GM12878 (cell line): ENCODE measurements around the gene DNTTIP2. TPM values are rescaled to one million over a fixed set of nuclear protein-coding genes. Genes with fewer than 3 reads are reported as not detected.
A peak's percentile ranks its signal among the peaks of the same experiment; 100 is the strongest.

Experiments
- ATAC-seq: fragments of 200-7000 bp; cut with Tn5 transposase; 3 replicates; pipeline ENCODE4 v1.9.1; 2020; ENCODE audit warnings: mild to moderate bottlenecking, moderate library complexity
- BruUV-seq: library from RNA; stranded (reverse); fragments of 400-500 nt; replicated peaks from 2 replicates; lab custom pipeline; 2021; lab: Mats Ljungman, UMichigan
- CTCF ChIA-PET: fragments of 300-600 bp; sonication (Branson Sonifier 250); formaldehyde crosslinking; extraction: SDS; loops from one replicate; lab custom pipeline; 2021; ENCODE audit warnings: inconsistent platforms; lab: Yijun Ruan, JAX
- POLR2A ChIA-PET: fragments of 350-600 bp; formaldehyde crosslinking; extraction: SDS; loops from one replicate; lab custom pipeline; 2021; ENCODE audit warnings: inconsistent platforms; lab: Charles Lee
- RAD21 ChIA-PET: fragments of 300-600 bp; sonication (Branson Sonifier 250); formaldehyde crosslinking; loops from one replicate; lab custom pipeline; 2023; ENCODE audit warnings: antibody characterized with exemption; ENCODE audit not compliant: unreplicated experiment; lab: Charles Lee
- SMC1A ChIA-PET: fragments of 300-600 bp; sonication (Branson Sonifier 250); formaldehyde crosslinking; loops from one replicate; lab custom pipeline; 2023; ENCODE audit not compliant: unreplicated experiment, uncharacterized antibody; lab: Charles Lee
- DNase-seq: peaks from one replicate; pipeline ENCODE4 v3.0.0-alpha.2; 2011; ENCODE audit warnings: low read depth, low spot score
- FAIRE-seq: peaks from 3 replicates; lab custom pipeline; 2011; peaks lifted over from hg19 to GRCh38; lab: Jason Lieb, UNC
- H2AFZ ChIP-seq: 2 replicates; pipeline ENCODE4 v1.6.0; 2011; ENCODE audit warnings: low read depth, low read length, control low read depth; ENCODE audit not compliant: control insufficient read depth
- H3K27ac ChIP-seq: 2 replicates; pipeline ENCODE4 v1.5.1; 2011; ENCODE audit warnings: control low read depth; ENCODE audit not compliant: control insufficient read depth, insufficient read depth
- H3K27me3 ChIP-seq, 2 experiments: replicated peaks in 1 of 2; 2 replicates each; pipeline versions ENCODE4 v1.6.0 to v1.6.1; 2011; ENCODE audit warnings: low read length in 1 of 2; ENCODE audit not compliant: control insufficient read depth in 2 of 2, insufficient read depth in 2 of 2
- H3K36me3 ChIP-seq, 2 experiments: 2 replicates each; pipeline ENCODE4 v1.5.1; 2011; ENCODE audit warnings: low read length in 1 of 2; ENCODE audit not compliant: control insufficient read depth in 2 of 2, insufficient read depth in 2 of 2
- H3K4me1 ChIP-seq: 2 replicates; pipeline ENCODE4 v1.6.1; 2011; ENCODE audit warnings: mild to moderate bottlenecking, low read length, moderate library complexity, mixed read lengths; ENCODE audit not compliant: control insufficient read depth, insufficient read depth
- H3K4me2 ChIP-seq: 2 replicates; pipeline ENCODE4 v1.6.0; 2011; ENCODE audit warnings: control low read depth; ENCODE audit not compliant: control insufficient read depth, insufficient read depth
- H3K4me3 ChIP-seq: fragments of 200-600 bp; sonication (generic); 2 replicates; pipeline ENCODE4 v1.5.1; 2016
- H3K79me2 ChIP-seq: 2 replicates; pipeline ENCODE4 v1.6.0; 2011; ENCODE audit warnings: low read length; ENCODE audit not compliant: control insufficient read depth, insufficient read depth
- H3K9ac ChIP-seq: 2 replicates; pipeline ENCODE4 v1.8.0; 2011; ENCODE audit warnings: low read length, control low read depth, mixed read lengths; ENCODE audit not compliant: control insufficient read depth, insufficient read depth
- H3K9me3 ChIP-seq: replicated peaks from 3 replicates; pipeline ENCODE4 v1.5.1; 2011; ENCODE audit warnings: mild to moderate bottlenecking, low read length; ENCODE audit not compliant: control insufficient read depth, insufficient read depth
- H4K20me1 ChIP-seq: 2 replicates; pipeline ENCODE4 v1.6.0; 2011; ENCODE audit not compliant: control insufficient read depth, insufficient read depth
- BRCA1 ChIP-seq: IDR thresholded peaks from 2 replicates; pipeline ENCODE4 v1.6.1; 2011; ENCODE audit warnings: low read depth, low read length, improper control_type of control experiment
- IKZF1 ChIP-seq: fragments of 450-650 bp; conservative IDR thresholded peaks from 2 replicates; pipeline ENCODE4 v1.6.1; 2017; ENCODE audit warnings: antibody characterized with exemption, mild to moderate bottlenecking
- IKZF2 ChIP-seq, 2 experiments: fragments of 450-650 bp; IDR thresholded peaks; 2 replicates each; pipeline ENCODE4 v1.6.1; 2017; ENCODE audit warnings: mild to moderate bottlenecking in 2 of 2, moderate library complexity in 2 of 2
- NR2C1 ChIP-seq: fragments of 450-650 bp; IDR thresholded peaks from 2 replicates; pipeline ENCODE4 v1.6.1; 2017; ENCODE audit warnings: antibody characterized with exemption, mild to moderate bottlenecking, moderate library complexity
- NR2C2 ChIP-seq: IDR thresholded peaks from 2 replicates; pipeline ENCODE4 v1.6.1; 2011; ENCODE audit warnings: borderline replicate concordance, low read depth; ENCODE audit not compliant: control insufficient read depth, insufficient read length
- RAD51 ChIP-seq: fragments of 450-650 bp; IDR thresholded peaks from 2 replicates; pipeline ENCODE4 v1.6.1; 2016; ENCODE audit warnings: moderate library complexity, mild to moderate bottlenecking, inconsistent platforms
- TCF12 ChIP-seq: IDR thresholded peaks from 2 replicates; pipeline ENCODE4 v1.6.1; 2011; ENCODE audit warnings: low read depth, mild to moderate bottlenecking, low read length
- ZNF217 ChIP-seq: fragments of 450-650 bp; IDR thresholded peaks from 2 replicates; pipeline ENCODE4 v1.6.1; 2017; ENCODE audit warnings: antibody characterized with exemption, mild to moderate bottlenecking
- ZNF24 ChIP-seq: fragments of 450-650 bp; IDR thresholded peaks from 2 replicates; pipeline ENCODE4 v1.6.1; 2017; ENCODE audit warnings: antibody characterized with exemption, mild to moderate bottlenecking
- ZZZ3 ChIP-seq: IDR thresholded peaks from 2 replicates; pipeline ENCODE4 v1.6.1; 2011; ENCODE audit warnings: low read depth; ENCODE audit not compliant: control insufficient read depth, insufficient read length
- WGBS: methylation state at CpG from one replicate; pipeline ENCODE4 v1.1.6; 2016; ENCODE audit warnings: low lambda C conversion rate; ENCODE audit not compliant: insufficient replicate concordance, insufficient coverage; ENCODE audit errors: missing lambda C conversion rate; 5-methylcytosine and 5-hydroxymethylcytosine counted together
- in situ Hi-C: fragments of 300-500 bp; cut with MboI; formaldehyde crosslinking; loops from 9 replicates; pipeline ENCODE4 v1.14.3; 2018; ENCODE audit warnings: mixed read lengths
- intact Hi-C: fragments of 100-400 bp; cut with micrococcal nuclease; formaldehyde crosslinking; loops from one replicate; pipeline ENCODE4 v1.14.2; 2022; ENCODE audit not compliant: unreplicated experiment
- microRNA counts: library from miRNA; unstranded; fragments of <30 nt; microRNA quantifications from one replicate; lab custom pipeline; 2016
- microRNA-seq: library from miRNA; unstranded; fragments of <30 nt; microRNA quantifications from one replicate; pipeline ENCODE4, GENCODE V29; 2018
- polyA plus RNA-seq, 11 experiments: library from polyadenylated mRNA; depleted of rRNA in 4 of 11; unstranded in 6 of 11; stranded (reverse) in 5 of 11; fragments of >200 nt; fragmentation: Nextera tagmentation in 4 of 11; fragmentation: Illumina TruSeq in 1 of 11; extraction: Ambion mirVana in 4 of 11; extraction: Trizol in 1 of 11; gene quantifications; 1 replicate in 1 of 11; 2 replicates in 10 of 11; pipeline versions ENCODE4 v1.2.1 to v1.2.3, GENCODE V29; 2011 to 2016; ENCODE audit warnings: inconsistent platforms in 2 of 11, missing spikeins in 2 of 11, low read depth in 1 of 11
- small RNA-seq: library from RNA; depleted of rRNA; stranded (forward); fragments of <200 nt; gene quantifications from one replicate; pipeline ENCODE3, GENCODE V24; 2014
- total RNA-seq, 4 experiments: library from RNA; depleted of rRNA in 3 of 4; stranded (reverse); fragments of >200 nt in 3 of 4; fragmentation: Illumina TruSeq in 1 of 4; extraction: Trizol in 1 of 4; gene quantifications; 2 replicates each; pipeline versions ENCODE4 v1.2.1 to v1.2.3, GENCODE V29; 2013 to 2021
- TF ChIP-seq, protein P1 (sequence below): IDR thresholded peaks from 2 replicates; pipeline ENCODE4 v1.6.1; 2011; ENCODE audit warnings: borderline replicate concordance, low read depth, mild to moderate bottlenecking, moderate library complexity, low read length; ENCODE audit not compliant: insufficient read depth, poor library complexity, severe bottlenecking
- TF ChIP-seq, protein P2 (sequence below): fragments of 450-650 bp; IDR thresholded peaks from 2 replicates; pipeline ENCODE4 v1.6.1; 2017; ENCODE audit warnings: low read depth, mild to moderate bottlenecking, moderate library complexity

DNTTIP2 gene
- total and polyA plus RNA-seq, 10 of the 15 experiments (the other 5 are each of a cell fraction or from before 2014, with no cell fraction given), result 34.3 to 99.2 (median 74.9) TPM

DNA sequence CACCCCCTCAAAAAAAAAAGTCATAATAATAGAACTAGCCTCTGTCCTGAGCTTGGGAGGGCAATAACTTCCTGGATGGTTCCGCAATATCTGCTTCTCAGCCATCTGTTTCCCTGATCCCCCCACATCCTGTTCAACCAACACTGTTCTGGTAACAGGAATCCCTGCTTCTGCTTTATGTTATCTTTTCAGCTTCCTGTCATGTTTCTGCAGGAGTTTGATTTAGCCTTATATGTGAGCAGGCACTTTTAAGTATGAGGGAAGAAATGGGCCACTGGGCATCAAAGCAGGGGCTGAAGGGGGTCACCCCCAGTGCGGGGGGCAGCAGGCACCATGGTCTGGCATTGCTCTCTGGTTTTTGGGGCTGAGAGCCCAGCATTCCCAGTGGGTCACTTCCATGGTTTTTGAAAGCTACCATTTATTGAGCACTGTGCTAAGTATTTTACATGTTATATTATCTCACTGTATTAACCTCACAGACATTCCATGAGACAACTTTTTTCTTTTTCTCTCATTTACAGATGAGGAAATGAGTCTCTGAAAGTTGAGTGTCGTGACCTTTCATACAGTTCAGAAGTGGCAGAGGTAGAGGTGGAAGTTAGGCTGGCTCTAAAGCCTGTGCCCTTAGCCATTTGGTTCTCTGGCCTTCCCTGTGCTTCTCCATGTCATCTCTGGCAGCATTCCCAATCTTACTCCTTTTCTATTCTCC is 61.9 kb downstream of the DNTTIP2 start:
- Histone ChIP-seq H3K9me3 (no peaks in the 10 kb centered on the region), H3K4me2 (no peak overlapping the region), H4K20me1 (no peaks in the 10 kb centered on the region), H3K4me1 (peaks cover 8% of the 10 kb centered on the region), H3K79me2 (no peaks in the 10 kb centered on the region), H3K27me3 (no peaks in the 10 kb centered on the region; a peak in 2 of 4 replicates), H3K27ac (no peak overlapping the region), H3K4me3 (no peak overlapping the region), H3K9ac (no peak overlapping the region), H3K36me3 (no peaks in the 10 kb centered on the region), H2AFZ (no peak overlapping the region)
- ChIA-PET RAD21 (interaction anchor here (0.6 to 9.9 kb wide), 9 partner anchors 20 to 512 kb away, joined by 3 to 483 read pairs (median 4); no protein-coding TSS in a partner anchor), CTCF (interaction anchor here (0.7 to 9.1 kb wide), 8 partner anchors 10 to 513 kb away, joined by 3 to 555 read pairs (median 4); no protein-coding TSS in a partner anchor), POLR2A (interaction anchor here (0.7 to 0.8 kb wide), 2 partner anchors 171 to 188 kb away, joined by 4 to 10 read pairs; no protein-coding TSS in a partner anchor), SMC1A (interaction anchor here (0.5 to 11.0 kb wide), 10 partner anchors 9 to 370 kb away, joined by 3 to 505 read pairs (median 3); no protein-coding TSS in a partner anchor)
- no peak for ATAC-seq
- no peak for FAIRE-seq
- TF ChIP-seq, protein P1, sequence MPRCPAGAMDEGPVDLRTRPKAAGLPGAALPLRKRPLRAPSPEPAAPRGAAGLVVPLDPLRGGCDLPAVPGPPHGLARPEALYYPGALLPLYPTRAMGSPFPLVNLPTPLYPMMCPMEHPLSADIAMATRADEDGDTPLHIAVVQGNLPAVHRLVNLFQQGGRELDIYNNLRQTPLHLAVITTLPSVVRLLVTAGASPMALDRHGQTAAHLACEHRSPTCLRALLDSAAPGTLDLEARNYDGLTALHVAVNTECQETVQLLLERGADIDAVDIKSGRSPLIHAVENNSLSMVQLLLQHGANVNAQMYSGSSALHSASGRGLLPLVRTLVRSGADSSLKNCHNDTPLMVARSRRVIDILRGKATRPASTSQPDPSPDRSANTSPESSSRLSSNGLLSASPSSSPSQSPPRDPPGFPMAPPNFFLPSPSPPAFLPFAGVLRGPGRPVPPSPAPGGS, result no peak
- TF ChIP-seq IKZF2 (IDR thresholded peaks at IDR 0.05) (no peak), IKZF1 (no peak), NR2C2 (no peak), ZNF217 (no peak), BRCA1 (no peak), TCF12 (no peak), NR2C1 (no peak), ZZZ3 (no peak), RAD51 (no peak), ZNF24 (no peak)
- TF ChIP-seq, protein P2, sequence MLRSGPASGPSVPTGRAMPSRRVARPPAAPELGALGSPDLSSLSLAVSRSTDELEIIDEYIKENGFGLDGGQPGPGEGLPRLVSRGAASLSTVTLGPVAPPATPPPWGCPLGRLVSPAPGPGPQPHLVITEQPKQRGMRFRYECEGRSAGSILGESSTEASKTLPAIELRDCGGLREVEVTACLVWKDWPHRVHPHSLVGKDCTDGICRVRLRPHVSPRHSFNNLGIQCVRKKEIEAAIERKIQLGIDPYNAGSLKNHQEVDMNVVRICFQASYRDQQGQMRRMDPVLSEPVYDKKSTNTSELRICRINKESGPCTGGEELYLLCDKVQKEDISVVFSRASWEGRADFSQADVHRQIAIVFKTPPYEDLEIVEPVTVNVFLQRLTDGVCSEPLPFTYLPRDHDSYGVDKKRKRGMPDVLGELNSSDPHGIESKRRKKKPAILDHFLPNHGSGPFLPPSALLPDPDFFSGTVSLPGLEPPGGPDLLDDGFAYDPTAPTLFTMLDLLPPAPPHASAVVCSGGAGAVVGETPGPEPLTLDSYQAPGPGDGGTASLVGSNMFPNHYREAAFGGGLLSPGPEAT, result no peak
- WGBS, result 33% methylated on average over 3 of the region's 3 CpGs
- no TSS peak for BruUV-seq
- intact Hi-C loops, result no loop called here
- no peak for DNase-seq
- in situ Hi-C loops, result loop anchor here (5.0 kb wide), 1 partner anchor 190 kb away; no protein-coding TSS in a partner anchor

MicroRNAs within 50 kb of the gene (microRNA counts, 767-probe panel; counts per million panel counts)
- microRNA hsa-miR-760 (lab: Ali Mortazavi, UCI), result 516 counts per million, percentile 8 among the panel's probes with 10 or more counts

Small RNAs within 50 kb of the gene (microRNA-seq; reads per million reads assigned to microRNA genes)
- gene MIR760, result 26.4 reads per million, percentile 61 among the genes with 10 or more reads in this experiment

Small RNAs within 50 kb of the gene (small RNA-seq; reads per million reads assigned to genes)
- gene AL117351.2, result not detected
- gene MIR760, result 0.86 reads per million, percentile 26 among the genes with 10 or more reads in this experiment

Other genes starting within 250 kb of the DNTTIP2 start
- gene BCAR3, start 197.4 kb downstream of the DNTTIP2 start, total RNA-seq (2014; rRNA removed), result 3.1 and 4.0 TPM in 2 replicates
- 1.5 and 1.8 TPM in 2 replicates for gene BCAR3, start 197.4 kb downstream of the DNTTIP2 start, total RNA-seq (2014; rRNA removed; fragmentation: Illumina TruSeq; extraction: Trizol)
- gene BCAR3, start 197.4 kb downstream of the DNTTIP2 start, total RNA-seq (2021), result 2.7 and 3.8 TPM in 2 replicates
- gene BCAR3, start 197.4 kb downstream of the DNTTIP2 start, polyA plus RNA-seq (2011; rRNA removed), result 3.4 and 6.6 TPM in 2 replicates
- 3.2 and 3.4 TPM in 2 replicates for gene BCAR3, start 197.4 kb downstream of the DNTTIP2 start, polyA plus RNA-seq (2014; fragmentation: Illumina TruSeq; extraction: Trizol)
- 1 to 10 TPM; 1.4 to 1.7 TPM for gene BCAR3, start 197.4 kb downstream of the DNTTIP2 start, polyA plus RNA-seq (2014; fragmentation: Nextera tagmentation; extraction: Ambion mirVana)
- gene BCAR3, start 197.4 kb downstream of the DNTTIP2 start, polyA plus RNA-seq (2014; rRNA removed), result 1.7 and 2.3 TPM in 2 replicates
- 1 to 10 TPM; 1.3 to 1.6 TPM for gene BCAR3, start 197.4 kb downstream of the DNTTIP2 start, polyA plus RNA-seq (2016; fragmentation: Nextera tagmentation; extraction: Ambion mirVana)
- 6.2 and 6.4 TPM in 2 replicates for gene GCLM, start 30.2 kb upstream of the DNTTIP2 start, total RNA-seq (2014; rRNA removed)
- 7.3 and 7.5 TPM in 2 replicates for gene GCLM, start 30.2 kb upstream of the DNTTIP2 start, total RNA-seq (2014; rRNA removed; fragmentation: Illumina TruSeq; extraction: Trizol)
- gene GCLM, start 30.2 kb upstream of the DNTTIP2 start, total RNA-seq (2021), result 11.1 and 11.6 TPM in 2 replicates
- gene GCLM, start 30.2 kb upstream of the DNTTIP2 start, polyA plus RNA-seq (2011; rRNA removed), result 15.3 and 19.7 TPM in 2 replicates
- gene GCLM, start 30.2 kb upstream of the DNTTIP2 start, polyA plus RNA-seq (2014; fragmentation: Illumina TruSeq; extraction: Trizol), result 9.5 and 10.1 TPM in 2 replicates
- gene GCLM, start 30.2 kb upstream of the DNTTIP2 start, polyA plus RNA-seq (2014; fragmentation: Nextera tagmentation; extraction: Ambion mirVana), result 1 to 10 TPM; 3.6 to 5.0 TPM
- gene GCLM, start 30.2 kb upstream of the DNTTIP2 start, polyA plus RNA-seq (2014; rRNA removed), result 5.9 and 6.2 TPM in 2 replicates
- 10 to 100 TPM in 1 of 2 experiments, 1 to 10 TPM in 1; 2.6 to 17.3 TPM for gene GCLM, start 30.2 kb upstream of the DNTTIP2 start, polyA plus RNA-seq (2016; fragmentation: Nextera tagmentation; extraction: Ambion mirVana)
- gene ABCA4, start 241.9 kb upstream of the DNTTIP2 start, total RNA-seq (2014; rRNA removed), result 0.06 TPM in 1 of 2 replicates, not detected in the other
- gene ABCA4, start 241.9 kb upstream of the DNTTIP2 start, total RNA-seq (2014; rRNA removed; fragmentation: Illumina TruSeq; extraction: Trizol), result not detected in 2 replicates
- gene ABCA4, start 241.9 kb upstream of the DNTTIP2 start, total RNA-seq (2021), result 0.24 and 0.28 TPM in 2 replicates
- gene ABCA4, start 241.9 kb upstream of the DNTTIP2 start, polyA plus RNA-seq (2011; rRNA removed), result 0.03 and 0.09 TPM in 2 replicates
- 0.03 TPM in 1 of 2 replicates, not detected in the other for gene ABCA4, start 241.9 kb upstream of the DNTTIP2 start, polyA plus RNA-seq (2014; fragmentation: Illumina TruSeq; extraction: Trizol)
- not detected for gene ABCA4, start 241.9 kb upstream of the DNTTIP2 start, polyA plus RNA-seq (2014; fragmentation: Nextera tagmentation; extraction: Ambion mirVana)
- 0.17 TPM in 1 of 2 replicates, not detected in the other for gene ABCA4, start 241.9 kb upstream of the DNTTIP2 start, polyA plus RNA-seq (2014; rRNA removed)
- gene ABCA4, start 241.9 kb upstream of the DNTTIP2 start, polyA plus RNA-seq (2016; fragmentation: Nextera tagmentation; extraction: Ambion mirVana), result under 1 TPM; 0.11 to 0.16 TPM